PC-3 (cell line): ENCODE results near the gene TMEM271. TPM values are rescaled to one million over a fixed set of nuclear protein-coding genes. Genes with fewer than 3 reads are reported as not detected.
"Not testable (repeated sequence)": the region's sequence is repeated elsewhere in the genome, so short reads cannot be mapped to it uniquely, and the experiment has no call there.

Experiments used
- ATAC-seq: fragments of 200-7000 bp; cut with Tn5 transposase; 2 replicates; pipeline ENCODE4 v1.9.1; 2020; ENCODE audit warnings: mild to moderate bottlenecking, moderate library complexity
- BruUV-seq: library from RNA; stranded (reverse); fragments of 400-500 nt; replicated peaks from 2 replicates; lab custom pipeline; 2021; lab: Mats Ljungman, UMichigan
- CTCF ChIA-PET: fragments of 300-600 bp; sonication (Branson Sonifier 250); formaldehyde crosslinking; loops from one replicate; lab custom pipeline; 2022; ENCODE audit warnings: antibody characterized with exemption; lab: Charles Lee
- POLR2A ChIA-PET: fragments of 300-600 bp; sonication (Branson Sonifier 250); formaldehyde crosslinking; loops from one replicate; lab custom pipeline; 2022; ENCODE audit warnings: antibody characterized with exemption; ENCODE audit not compliant: unreplicated experiment; lab: Charles Lee
- DNase-seq: peaks from one replicate; pipeline ENCODE4 v3.0.0-alpha.2; 2015
- H2AFZ ChIP-seq: fragments of 300-600 bp; sonication (generic); 2 replicates; pipeline ENCODE4 v1.6.0; 2016; ENCODE audit warnings: antibody characterized with exemption, low read length
- H3F3A ChIP-seq: fragments of 300-600 bp; sonication (generic); one replicate; pipeline ENCODE4 v1.6.0; 2017; ENCODE audit warnings: antibody characterized with exemption, low read length, control low read depth, mild to moderate bottlenecking; ENCODE audit not compliant: unreplicated experiment
- H3K27ac ChIP-seq: fragments of 300-600 bp; sonication (generic); 2 replicates; pipeline ENCODE4 v1.5.1; 2016; ENCODE audit warnings: mild to moderate bottlenecking, low read length
- H3K27me3 ChIP-seq: fragments of 300-600 bp; sonication (generic); 2 replicates; pipeline ENCODE4 v1.6.1; 2016; ENCODE audit warnings: low read length, mixed read lengths
- H3K36me3 ChIP-seq: fragments of 300-600 bp; sonication (generic); 2 replicates; pipeline ENCODE4 v1.6.1; 2016; ENCODE audit warnings: low read depth, mixed run types, low read length, mixed read lengths
- H3K4me1 ChIP-seq: fragments of 300-600 bp; sonication (generic); 2 replicates; pipeline ENCODE4 v1.5.1; 2016; ENCODE audit warnings: low read length; ENCODE audit not compliant: insufficient read depth
- H3K4me2 ChIP-seq: fragments of 300-600 bp; sonication (generic); 2 replicates; pipeline ENCODE4 v1.6.0; 2016; ENCODE audit warnings: low read length
- H3K4me3 ChIP-seq: fragments of 300-600 bp; sonication (generic); 2 replicates; pipeline ENCODE4 v1.5.1; 2016; ENCODE audit warnings: mild to moderate bottlenecking, low read length, mixed read lengths
- H3K79me2 ChIP-seq: fragments of 300-600 bp; sonication (generic); 2 replicates; pipeline ENCODE4 v1.6.1; 2017; ENCODE audit warnings: low read length, mixed read lengths
- H3K9ac ChIP-seq: fragments of 300-600 bp; sonication (generic); 2 replicates; pipeline ENCODE4 v1.6.0; 2016; ENCODE audit warnings: mild to moderate bottlenecking, low read length
- H3K9me2 ChIP-seq: fragments of 300-600 bp; sonication (generic); replicated peaks from 2 replicates; pipeline ENCODE4 v1.6.1; 2016; ENCODE audit warnings: mixed run types, low read length, mixed read lengths
- H3K9me3 ChIP-seq: fragments of 300-600 bp; sonication (generic); 2 replicates; pipeline ENCODE4 v1.6.1; 2016; ENCODE audit warnings: low read length, mixed read lengths
- H4K20me1 ChIP-seq: fragments of 300-600 bp; sonication (generic); 2 replicates; pipeline ENCODE4 v1.6.1; 2016; ENCODE audit warnings: low read length, mixed read lengths
- EZH2 ChIP-seq: fragments of 300-600 bp; sonication (generic); IDR thresholded peaks from one replicate; pipeline ENCODE4 v1.6.1; 2017; ENCODE audit warnings: antibody characterized with exemption, mild to moderate bottlenecking, low read length; ENCODE audit not compliant: unreplicated experiment
- EZH2phosphoT487 ChIP-seq: fragments of 300-600 bp; sonication (generic); IDR thresholded peaks from 2 replicates; pipeline ENCODE4 v1.6.1; 2018; ENCODE audit warnings: mild to moderate bottlenecking, antibody characterized with exemption, low read length, borderline replicate concordance
- intact Hi-C: fragments of 100-400 bp; cut with micrococcal nuclease; formaldehyde crosslinking; loops from 2 replicates; pipeline ENCODE4 v1.9.0; 2023
- total RNA-seq: library from RNA; depleted of rRNA; stranded (reverse); fragments of >200 nt; gene quantifications from 2 replicates; pipeline ENCODE4 v1.2.3, GENCODE V29; 2014
- TF ChIP-seq, protein P1 (sequence below): fragments of 300-600 bp; sonication (generic); conservative IDR thresholded peaks from 2 replicates; pipeline ENCODE4 v1.5.1; 2017; ENCODE audit warnings: antibody characterized with exemption, low read depth, mild to moderate bottlenecking, low read length

The TMEM271 gene
- total RNA-seq, 1 experiment from 2014 or later, result not detected

DNA sequence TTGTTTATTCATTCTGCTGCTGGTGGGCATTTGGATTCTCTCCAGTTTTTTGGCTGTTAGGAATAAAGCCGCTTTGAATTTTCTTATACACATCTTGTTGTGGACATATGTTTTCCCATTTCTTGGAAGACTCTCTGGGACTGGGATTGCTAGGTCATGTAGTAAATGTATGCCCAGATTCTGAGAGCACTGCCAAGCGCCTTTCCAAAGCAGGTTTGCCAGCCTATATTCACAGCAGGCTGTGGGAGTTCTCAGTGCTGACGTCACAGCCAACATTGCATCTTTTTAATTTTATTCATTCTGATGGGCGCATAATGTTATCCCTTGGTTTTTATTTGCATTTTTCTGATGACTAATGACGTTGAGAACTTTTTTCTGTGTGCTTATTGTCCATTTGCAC lies 24.1 kb downstream of the TMEM271 start:
- Histone ChIP-seq H3K4me3 (no peak overlapping the region), H3F3A (no peaks in the 10 kb centered on the region), H3K9ac (no peak overlapping the region), H2AFZ (no peak overlapping the region), H3K4me2 (no peak overlapping the region), H3K9me3 (no peaks in the 10 kb centered on the region), H4K20me1 (no peaks in the 10 kb centered on the region), H3K4me1 (no peaks in the 10 kb centered on the region), H3K79me2 (no peaks in the 10 kb centered on the region), H3K9me2 (no peaks in the 10 kb centered on the region), H3K36me3 (no peaks in the 10 kb centered on the region), H3K27ac (no peak overlapping the region), H3K27me3 (peaks cover 11% of the 10 kb centered on the region)
- TF ChIP-seq EZH2phosphoT487, result no peak
- TF ChIP-seq, protein P1, sequence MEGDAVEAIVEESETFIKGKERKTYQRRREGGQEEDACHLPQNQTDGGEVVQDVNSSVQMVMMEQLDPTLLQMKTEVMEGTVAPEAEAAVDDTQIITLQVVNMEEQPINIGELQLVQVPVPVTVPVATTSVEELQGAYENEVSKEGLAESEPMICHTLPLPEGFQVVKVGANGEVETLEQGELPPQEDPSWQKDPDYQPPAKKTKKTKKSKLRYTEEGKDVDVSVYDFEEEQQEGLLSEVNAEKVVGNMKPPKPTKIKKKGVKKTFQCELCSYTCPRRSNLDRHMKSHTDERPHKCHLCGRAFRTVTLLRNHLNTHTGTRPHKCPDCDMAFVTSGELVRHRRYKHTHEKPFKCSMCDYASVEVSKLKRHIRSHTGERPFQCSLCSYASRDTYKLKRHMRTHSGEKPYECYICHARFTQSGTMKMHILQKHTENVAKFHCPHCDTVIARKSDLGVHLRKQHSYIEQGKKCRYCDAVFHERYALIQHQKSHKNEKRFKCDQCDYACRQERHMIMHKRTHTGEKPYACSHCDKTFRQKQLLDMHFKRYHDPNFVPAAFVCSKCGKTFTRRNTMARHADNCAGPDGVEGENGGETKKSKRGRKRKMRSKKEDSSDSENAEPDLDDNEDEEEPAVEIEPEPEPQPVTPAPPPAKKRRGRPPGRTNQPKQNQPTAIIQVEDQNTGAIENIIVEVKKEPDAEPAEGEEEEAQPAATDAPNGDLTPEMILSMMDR, result no peak
- TF ChIP-seq EZH2, result no peak
- BruUV-seq, result no TSS peak
- intact Hi-C loops, result no loop called here
- DNase-seq, result no peak
- ChIA-PET POLR2A (no interaction called here), CTCF (no interaction called here)
- no peak for ATAC-seq

DNA sequence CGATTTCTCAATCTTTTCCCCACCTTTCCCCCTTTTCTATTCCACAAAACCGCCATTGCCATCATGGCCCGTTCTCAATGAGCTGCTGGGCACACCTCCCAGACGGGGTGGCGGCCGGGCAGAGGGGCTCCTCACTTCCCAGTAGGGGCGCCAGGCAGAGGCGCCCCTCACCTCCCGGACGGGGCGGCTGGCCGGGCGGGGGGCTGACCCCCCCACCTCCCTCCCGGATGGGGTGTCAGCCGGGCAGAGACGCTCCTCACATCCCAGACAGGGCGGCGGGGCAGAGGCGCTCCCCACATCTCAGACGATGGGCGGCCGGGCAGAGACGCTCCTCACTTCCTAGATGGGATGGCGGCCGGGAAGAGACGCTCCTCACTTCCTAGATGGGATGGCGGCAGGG lies 25.8 kb downstream of the TMEM271 start:
- H3F3A ChIP-seq, H3K79me2 ChIP-seq, H3K36me3 ChIP-seq, intact Hi-C loops, H3K27ac ChIP-seq, POLR2A ChIA-PET, CTCF ChIA-PET, DNase-seq, ATAC-seq, H3K4me3 ChIP-seq, H3K4me2 ChIP-seq, H3K9me2 ChIP-seq, H2AFZ ChIP-seq, H3K4me1 ChIP-seq, H3K9me3 ChIP-seq, H4K20me1 ChIP-seq, BruUV-seq, H3K9ac ChIP-seq: not testable (repeated sequence)
- H3K27me3 ChIP-seq, result peaks cover 15% of the 10 kb centered on the region

DNA sequence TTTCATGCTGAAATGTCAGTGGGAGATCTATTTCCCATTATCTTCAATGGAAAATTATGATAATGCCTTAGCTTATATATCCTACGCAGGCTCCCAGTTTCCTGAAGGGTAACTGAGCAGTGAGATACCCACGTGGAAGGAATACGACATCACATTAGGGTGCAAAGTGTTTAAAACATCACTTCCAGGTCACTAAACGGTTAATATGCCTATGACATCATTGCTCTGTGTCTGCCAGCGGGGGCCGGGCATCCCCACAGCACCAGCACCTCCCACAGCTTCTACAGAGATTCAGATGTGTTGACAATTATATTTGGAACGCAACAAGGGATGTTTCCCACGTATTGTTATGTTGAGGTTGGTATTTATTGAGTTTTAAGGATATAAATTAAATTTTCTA lies 27.1 kb downstream of the TMEM271 start:
- H3K27ac ChIP-seq, result no peak overlapping the region
- no peak overlapping the region for H3K4me2 ChIP-seq
- H3K36me3 ChIP-seq, result no peaks in the 10 kb centered on the region
- H3K79me2 ChIP-seq, result no peaks in the 10 kb centered on the region
- no peak for ATAC-seq
- no peak overlapping the region for H3K4me3 ChIP-seq
- H2AFZ ChIP-seq, result no peak overlapping the region
- POLR2A ChIA-PET, result no interaction called here
- no peaks in the 10 kb centered on the region for H4K20me1 ChIP-seq
- H3K9me3 ChIP-seq, result no peaks in the 10 kb centered on the region
- no peak for DNase-seq
- H3K27me3 ChIP-seq, result peaks cover 15% of the 10 kb centered on the region
- no peaks in the 10 kb centered on the region for H3F3A ChIP-seq
- no peak overlapping the region for H3K9ac ChIP-seq
- intact Hi-C loops, result no loop called here
- no peaks in the 10 kb centered on the region for H3K4me1 ChIP-seq
- BruUV-seq, result no TSS peak
- CTCF ChIA-PET, result no interaction called here
- TF ChIP-seq EZH2, result no peak
- TF ChIP-seq, protein P1, result no peak
- TF ChIP-seq EZH2phosphoT487, result no peak
- H3K9me2 ChIP-seq, result no peaks in the 10 kb centered on the region
